Ascending aorta (tissue), 2 donors: Measurements from ENCODE around the gene VLDLR. TPM values are rescaled to one million over a fixed set of nuclear protein-coding genes. Genes with fewer than 3 reads are reported as not detected.

Experiments
- DNase-seq, 2 donors: peaks; one replicate each; pipeline ENCODE4 v3.0.0-alpha.2; 2019; ENCODE audit warnings: low spot score in 2 of 2
- H3K27ac ChIP-seq, 2 donors: fragments of 200-600 bp; sonication (generic); one replicate each; pipeline ENCODE4 v1.5.1; 2016 to 2017; ENCODE audit warnings: mild to moderate bottlenecking in 1 of 2
- H3K27me3 ChIP-seq: fragments of 200-600 bp; sonication (generic); one replicate; pipeline ENCODE4 v1.5.1; 2017
- H3K36me3 ChIP-seq, 2 donors: fragments of 200-600 bp; sonication (generic); one replicate each; pipeline ENCODE4 v1.5.1; 2016
- H3K4me1 ChIP-seq, 2 donors: fragments of 200-600 bp; sonication (generic); one replicate each; pipeline ENCODE4 v1.5.1; 2016 to 2017; ENCODE audit warnings: mild to moderate bottlenecking in 1 of 2
- H3K4me3 ChIP-seq, 2 donors: fragments of 200-600 bp; sonication (generic); one replicate each; pipeline ENCODE4 v1.5.1; 2016 to 2017; ENCODE audit warnings: mild to moderate bottlenecking in 1 of 2
- H3K9me3 ChIP-seq, 2 donors: fragments of 200-600 bp; sonication (generic); one replicate each; pipeline ENCODE4 v1.5.1; 2016
- intact Hi-C: fragments of 100-400 bp; cut with DNase I; formaldehyde crosslinking; loops from one replicate; pipeline ENCODE4 v1.15.1; 2023
- total RNA-seq: library from RNA; depleted of rRNA; stranded (reverse); fragments of >200 nt; gene quantifications from one replicate; pipeline ENCODE4 v1.1.0, GENCODE V29; 2016
- TF ChIP-seq, protein P1 (sequence below), 3 experiments: fragments of 200-600 bp in 2 of 3; fragments of 450-650 bp in 1 of 3; sonication (generic) in 2 of 3; IDR thresholded peaks; one replicate each; pipeline ENCODE4 v1.5.1; 2016 to 2019; ENCODE audit warnings: antibody characterized with exemption in 3 of 3, mild to moderate bottlenecking in 1 of 3, moderate library complexity in 1 of 3

Gene VLDLR
- total RNA-seq, 1 donor from 2014 or later, result 4.9 TPM

DNA sequence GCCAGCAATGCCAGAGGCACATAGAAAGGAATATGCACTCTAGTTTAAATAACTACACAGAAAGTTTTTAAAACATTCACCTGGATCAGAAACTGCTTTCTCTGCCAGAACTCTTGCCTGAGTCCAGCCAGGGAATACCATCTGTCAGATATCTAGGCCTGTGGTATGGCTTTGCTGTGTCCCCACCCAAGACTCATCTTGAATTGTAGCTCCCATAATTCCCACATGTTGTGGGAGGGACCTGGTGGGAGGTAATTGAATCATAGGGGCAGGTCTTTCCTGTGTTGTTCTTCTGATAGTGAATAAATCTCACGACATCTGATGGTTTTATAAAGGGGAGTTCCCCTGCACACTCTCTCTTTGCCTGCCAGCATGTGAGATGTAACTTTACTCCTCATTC lies 54.2 kb downstream of the VLDLR start:
- no peak for DNase-seq
- no peaks in the 10 kb centered on the region for H3K36me3 ChIP-seq
- H3K4me1 ChIP-seq, result no peaks in the 10 kb centered on the region
- TF ChIP-seq, protein P1, sequence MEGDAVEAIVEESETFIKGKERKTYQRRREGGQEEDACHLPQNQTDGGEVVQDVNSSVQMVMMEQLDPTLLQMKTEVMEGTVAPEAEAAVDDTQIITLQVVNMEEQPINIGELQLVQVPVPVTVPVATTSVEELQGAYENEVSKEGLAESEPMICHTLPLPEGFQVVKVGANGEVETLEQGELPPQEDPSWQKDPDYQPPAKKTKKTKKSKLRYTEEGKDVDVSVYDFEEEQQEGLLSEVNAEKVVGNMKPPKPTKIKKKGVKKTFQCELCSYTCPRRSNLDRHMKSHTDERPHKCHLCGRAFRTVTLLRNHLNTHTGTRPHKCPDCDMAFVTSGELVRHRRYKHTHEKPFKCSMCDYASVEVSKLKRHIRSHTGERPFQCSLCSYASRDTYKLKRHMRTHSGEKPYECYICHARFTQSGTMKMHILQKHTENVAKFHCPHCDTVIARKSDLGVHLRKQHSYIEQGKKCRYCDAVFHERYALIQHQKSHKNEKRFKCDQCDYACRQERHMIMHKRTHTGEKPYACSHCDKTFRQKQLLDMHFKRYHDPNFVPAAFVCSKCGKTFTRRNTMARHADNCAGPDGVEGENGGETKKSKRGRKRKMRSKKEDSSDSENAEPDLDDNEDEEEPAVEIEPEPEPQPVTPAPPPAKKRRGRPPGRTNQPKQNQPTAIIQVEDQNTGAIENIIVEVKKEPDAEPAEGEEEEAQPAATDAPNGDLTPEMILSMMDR (IDR thresholded peaks at IDR 0.05), result no peak
- no peak overlapping the region for H3K4me3 ChIP-seq
- intact Hi-C loops, result loop anchor here (5.0 kb wide), 1 partner anchor 46 kb away; no protein-coding TSS in a partner anchor
- H3K27me3 ChIP-seq, result no peaks in the 10 kb centered on the region
- H3K27ac ChIP-seq, result no peak overlapping the region
- H3K9me3 ChIP-seq, result no peaks in the 10 kb centered on the region

DNA sequence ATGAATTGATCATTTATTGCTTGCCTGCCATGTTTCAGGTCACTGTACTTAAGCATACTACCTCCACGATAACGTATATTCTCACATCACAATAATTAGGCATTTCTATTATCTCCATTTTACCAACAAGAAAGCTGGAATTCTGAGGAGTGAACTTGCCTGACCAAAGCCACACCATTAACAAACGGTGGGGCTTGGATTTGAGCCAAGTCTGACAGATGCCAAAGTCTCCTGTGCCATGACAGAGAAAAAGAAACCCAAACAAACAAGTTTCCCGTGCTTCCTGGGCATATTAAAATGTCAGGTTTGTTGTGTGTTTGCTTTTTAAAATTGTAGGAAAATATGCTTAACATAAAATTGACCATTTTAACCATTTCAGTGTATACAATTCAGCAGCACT lies 54.9 kb downstream of the VLDLR start:
- H3K36me3 ChIP-seq, result no peaks in the 10 kb centered on the region
- intact Hi-C loops, result loop anchor here (5.0 kb wide), 1 partner anchor 46 kb away; no protein-coding TSS in a partner anchor
- H3K4me1 ChIP-seq, result no peaks in the 10 kb centered on the region
- H3K27ac ChIP-seq, result no peak overlapping the region
- H3K4me3 ChIP-seq, result no peak overlapping the region
- H3K27me3 ChIP-seq, result no peaks in the 10 kb centered on the region
- no peaks in the 10 kb centered on the region for H3K9me3 ChIP-seq
- TF ChIP-seq, protein P1 (IDR thresholded peaks at IDR 0.05), result no peak
- no peak for DNase-seq

DNA sequence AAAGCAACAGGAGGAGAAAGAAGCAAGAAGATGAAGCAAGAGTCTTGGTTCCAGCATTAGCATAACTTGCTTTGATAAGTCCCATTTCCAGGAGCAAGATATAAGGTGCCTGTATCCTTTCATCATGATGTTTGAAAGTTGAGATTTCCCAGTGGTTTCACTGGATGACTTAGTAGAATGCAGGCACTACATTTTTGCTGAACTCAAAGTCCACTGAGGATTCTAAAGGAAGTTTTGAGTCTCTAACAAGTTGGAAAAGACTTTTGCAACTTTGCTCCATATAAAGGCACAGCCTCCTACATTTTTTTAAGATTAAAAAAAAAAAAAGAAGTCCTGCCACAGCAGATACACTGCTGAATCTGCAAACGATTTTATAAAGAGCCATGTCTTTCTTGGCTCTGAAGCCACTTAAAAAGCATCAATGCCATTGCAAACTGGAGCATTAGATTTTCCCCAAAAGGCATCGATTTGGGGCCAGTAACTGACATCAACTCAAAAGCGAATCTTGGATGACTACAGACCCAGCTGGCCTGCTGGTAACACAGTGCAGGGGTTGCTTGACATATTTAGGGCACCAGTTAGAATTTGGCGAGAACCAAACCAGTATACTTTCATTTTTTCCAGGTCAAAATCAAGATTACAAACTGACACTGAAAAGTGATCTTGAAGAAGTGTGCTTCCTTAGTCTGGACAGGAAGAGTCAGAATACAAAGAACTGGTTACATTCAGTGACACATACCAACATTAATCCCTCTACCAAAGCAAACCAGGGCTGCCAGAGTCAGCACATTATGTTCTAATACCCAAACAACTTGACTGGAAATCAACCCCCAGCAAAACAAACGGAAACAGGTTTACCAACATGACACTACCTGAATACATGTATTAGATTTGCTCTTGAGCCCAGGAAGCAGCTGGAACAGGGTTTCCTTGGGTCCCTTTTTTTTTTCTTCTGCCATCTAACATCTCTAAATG lies 56.6 kb downstream of the VLDLR start:
- Histone ChIP-seq H3K9me3 (no peaks in the 10 kb centered on the region), H3K36me3 (no peaks in the 10 kb centered on the region), H3K27me3 (no peaks in the 10 kb centered on the region), H3K4me1 (no peaks in the 10 kb centered on the region), H3K4me3 (no peak overlapping the region), H3K27ac (no peak overlapping the region)
- DNase-seq, result no peak
- intact Hi-C loops, result loop anchor here (5.0 kb wide), 1 partner anchor 44 kb away; no protein-coding TSS in a partner anchor
- TF ChIP-seq, protein P1 (IDR thresholded peaks at IDR 0.05), result no peak

DNA sequence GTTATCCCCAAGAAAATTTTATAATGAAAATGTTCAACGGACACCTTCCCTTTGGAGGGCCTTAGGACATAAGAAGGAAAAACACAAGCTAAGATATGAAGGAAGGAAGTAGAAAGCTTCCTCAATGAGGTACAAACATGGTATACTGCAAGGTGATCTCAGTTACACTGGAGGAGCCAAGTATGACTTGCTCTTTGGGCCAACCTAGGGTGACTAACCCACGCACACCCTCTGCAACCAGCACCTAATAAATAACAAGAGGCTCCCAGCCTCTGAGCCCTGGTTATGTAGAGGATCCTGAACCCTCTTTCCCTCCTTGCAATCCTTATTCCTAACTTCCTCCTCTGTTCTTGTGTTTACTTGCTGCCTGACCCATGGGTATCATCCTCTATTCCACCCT lies 57.4 kb downstream of the VLDLR start:
- no peaks in the 10 kb centered on the region for H3K27me3 ChIP-seq
- H3K9me3 ChIP-seq, result no peaks in the 10 kb centered on the region
- no peak overlapping the region for H3K4me3 ChIP-seq
- no peaks in the 10 kb centered on the region for H3K36me3 ChIP-seq
- intact Hi-C loops, result loop anchor here (5.0 kb wide), 1 partner anchor 43 kb away; no protein-coding TSS in a partner anchor
- no peaks in the 10 kb centered on the region for H3K4me1 ChIP-seq
- DNase-seq, result no peak
- no peak overlapping the region for H3K27ac ChIP-seq
- TF ChIP-seq, protein P1 (IDR thresholded peaks at IDR 0.05), result no peak

DNA sequence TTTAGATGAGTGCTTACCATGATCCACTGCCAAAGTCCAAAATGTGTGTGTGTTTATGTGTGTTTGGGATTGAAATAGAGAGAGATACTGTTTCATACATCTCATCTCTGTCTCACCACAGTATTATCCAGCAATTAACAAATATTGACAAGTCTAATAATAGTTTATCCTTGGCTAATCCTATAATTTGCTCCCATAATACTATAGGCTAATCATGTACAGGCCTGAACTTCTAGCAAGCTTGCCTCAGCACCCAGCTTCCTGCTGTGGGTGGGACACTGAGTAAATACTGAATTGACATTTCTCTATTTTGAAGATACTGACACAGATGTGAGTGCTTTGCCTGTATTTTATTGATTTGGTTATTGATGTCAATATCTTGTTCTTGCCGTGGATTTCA lies 60.4 kb downstream of the VLDLR start:
- no peak for DNase-seq
- Histone ChIP-seq H3K4me1 (no peaks in the 10 kb centered on the region), H3K27ac (no peak overlapping the region), H3K4me3 (no peak overlapping the region), H3K27me3 (no peaks in the 10 kb centered on the region), H3K36me3 (no peaks in the 10 kb centered on the region), H3K9me3 (no peaks in the 10 kb centered on the region)
- TF ChIP-seq, protein P1 (IDR thresholded peaks at IDR 0.05), result no peak
- intact Hi-C loops, result no loop called here
